ENCODE results near the gene MACROD1.
A peak's percentile ranks its signal among the peaks of the same experiment; 100 is the strongest.

MACROD1 gene

GRCh38 chr11:63991558-63991957 lies 174.4 kb downstream of the MACROD1 start:
- Histone ChIP-seq H4K8ac (ENCODE audit: low read depth, low read length) (no peak overlapping the region), H3K79me2 (ENCODE audit: control insufficient read depth, insufficient read depth, low read length, poor library complexity) (peaks cover 11% of the 10 kb centered on the region), H3K79me1 (ENCODE audit: low read length) (peaks cover 6% of the 10 kb centered on the region), H2AFZ (ENCODE audit: insufficient read depth, low read length, poor library complexity) (no peak overlapping the region), H4K91ac (ENCODE audit: low read depth, low read length) (no peak overlapping the region), H4K12ac (ENCODE audit: low read depth, low read length) (no peak overlapping the region), H3K4me1 (ENCODE audit: control insufficient read depth in 1 of 2, insufficient read depth in 2 of 2, low read length in 2 of 2) (peaks cover 8 to 10% of the 10 kb centered on the region in 2 experiments), H3K4me3 (ENCODE audit: low read depth, low read length) (no peak overlapping the region), H3K14ac (ENCODE audit: low read length) (no peak overlapping the region), H3K27ac (ENCODE audit: low read depth, low read length) (no peak overlapping the region), H3K4ac (ENCODE audit: low read depth, low read length) (no peak overlapping the region), H3K4me2 (ENCODE audit: low read length) (no peak overlapping the region), H2AK5ac (ENCODE audit: low read length) (no peak overlapping the region), H2BK5ac (ENCODE audit: low read depth, low read length, poor library complexity) (no peak overlapping the region), H3K9ac (ENCODE audit: low read length) (no peak overlapping the region), H2BK12ac (ENCODE audit: low read length) (no peak overlapping the region), H2BK120ac (ENCODE audit: insufficient read depth, low read length, poor library complexity) (no peak overlapping the region), H3K23ac (ENCODE audit: low read length) (no peak overlapping the region), H3K36me3 (ENCODE audit: control insufficient read depth in 1 of 2, insufficient read depth in 2 of 2, low read length in 2 of 2) (peaks cover 54 to 66% of the 10 kb centered on the region in 2 experiments), H3K9me3 (ENCODE audit: insufficient read depth, low read depth, low read length) (no peaks in the 10 kb centered on the region), H3K18ac (ENCODE audit: low read length) (no peak overlapping the region), H3K27me3 (ENCODE audit: insufficient read depth, low read length) (no peaks in the 10 kb centered on the region)
- WGBS (ENCODE audit: extremely low coverage, insufficient coverage, insufficient read length) = no CpG with 5 or more reads among the region's 10 CpGs
- no peak for DNase-seq

GRCh38 chr11:63986932-63987513 lies 178.9 kb downstream of the MACROD1 start:
- Histone ChIP-seq H2BK5ac (ENCODE audit: low read depth, low read length, poor library complexity) (peak overlapping the region; percentile 73), H3K9ac (ENCODE audit: low read length) (peak overlapping the region; percentile 99), H2BK120ac (ENCODE audit: insufficient read depth, low read length, poor library complexity) (peak overlapping the region; percentile 92), H3K18ac (ENCODE audit: low read length) (peak overlapping the region; percentile 76), H3K36me3 (ENCODE audit: control insufficient read depth in 1 of 2, insufficient read depth in 2 of 2, low read length in 2 of 2) (peaks cover 25 to 33% of the 10 kb centered on the region in 2 experiments), H4K8ac (ENCODE audit: low read depth, low read length) (peak overlapping the region; percentile 96), H3K4me3 (ENCODE audit: low read depth, low read length) (peak overlapping the region; percentile 100), H3K79me2 (ENCODE audit: control insufficient read depth, insufficient read depth, low read length, poor library complexity) (peaks cover 13% of the 10 kb centered on the region), H4K91ac (ENCODE audit: low read depth, low read length) (peak overlapping the region; percentile 94), H3K14ac (ENCODE audit: low read length) (peak overlapping the region; percentile 94), H4K12ac (ENCODE audit: low read depth, low read length) (peak overlapping the region; percentile 94), H3K4me1 (ENCODE audit: control insufficient read depth in 1 of 2, insufficient read depth in 2 of 2, low read length in 2 of 2) (peaks cover 11 to 17% of the 10 kb centered on the region in 2 experiments), H3K27me3 (ENCODE audit: insufficient read depth, low read length) (no peaks in the 10 kb centered on the region), H2BK12ac (ENCODE audit: low read length) (no peak overlapping the region), H2AK5ac (ENCODE audit: low read length) (peak overlapping the region; percentile 95), H2AFZ (ENCODE audit: insufficient read depth, low read length, poor library complexity) (peak overlapping the region; percentile 78), H3K4me2 (ENCODE audit: low read length) (peak overlapping the region; percentile 92), H3K79me1 (ENCODE audit: low read length) (peaks cover 9% of the 10 kb centered on the region), H3K23ac (ENCODE audit: low read length) (no peak overlapping the region), H3K27ac (ENCODE audit: low read depth, low read length) (peak overlapping the region; percentile 86), H3K4ac (ENCODE audit: low read depth, low read length) (peak overlapping the region; percentile 77), H3K9me3 (ENCODE audit: insufficient read depth, low read depth, low read length) (no peaks in the 10 kb centered on the region)
- no peak for DNase-seq
- no CpG with 5 or more reads among the region's 25 CpGs for WGBS (ENCODE audit: extremely low coverage, insufficient coverage, insufficient read length)

- H3K27ac ChIP-seq (ENCODE audit: low read depth, low read length) = peak within 1 kb of the TSS; percentile 86
- no CpG with 5 or more reads among the region's 63 CpGs for WGBS (ENCODE audit: extremely low coverage, insufficient coverage, insufficient read length)
- peak within 1 kb of the TSS; percentile 78 for H2AFZ ChIP-seq (ENCODE audit: insufficient read depth, low read length, poor library complexity)
- peak within 1 kb of the TSS; percentile 95 for H2AK5ac ChIP-seq (ENCODE audit: low read length)
- H3K79me2 ChIP-seq (ENCODE audit: control insufficient read depth, insufficient read depth, low read length, poor library complexity) = peaks cover 13% of the 10 kb centered on the region
- H3K14ac ChIP-seq (ENCODE audit: low read length) = peak within 1 kb of the TSS; percentile 94
- no peak within 1 kb of the TSS for H3K23ac ChIP-seq (ENCODE audit: low read length)
- H3K4me3 ChIP-seq (ENCODE audit: low read depth, low read length) = peak within 1 kb of the TSS; percentile 100
- H3K4me1 ChIP-seq (ENCODE audit: control insufficient read depth in 1 of 2, insufficient read depth in 2 of 2, low read length in 2 of 2) = peaks cover 11 to 17% of the 10 kb centered on the region in 2 experiments
- H2BK12ac ChIP-seq (ENCODE audit: low read length) = no peak within 1 kb of the TSS
- peak within 1 kb of the TSS; percentile 92 for H2BK120ac ChIP-seq (ENCODE audit: insufficient read depth, low read length, poor library complexity)
- H3K9ac ChIP-seq (ENCODE audit: low read length) = peak within 1 kb of the TSS; percentile 99
- peaks cover 9% of the 10 kb centered on the region for H3K79me1 ChIP-seq (ENCODE audit: low read length)
- peaks cover 1% of the 10 kb centered on the region for H3K9me3 ChIP-seq (ENCODE audit: insufficient read depth, low read depth, low read length)
- peaks cover 20 to 28% of the 10 kb centered on the region in 2 experiments for H3K36me3 ChIP-seq (ENCODE audit: control insufficient read depth in 1 of 2, insufficient read depth in 2 of 2, low read length in 2 of 2)
- H3K18ac ChIP-seq (ENCODE audit: low read length) = peak within 1 kb of the TSS; percentile 76
- H4K8ac ChIP-seq (ENCODE audit: low read depth, low read length) = peak within 1 kb of the TSS; percentile 96
- peak within 1 kb of the TSS; percentile 94 for H4K12ac ChIP-seq (ENCODE audit: low read depth, low read length)
- H2BK5ac ChIP-seq (ENCODE audit: low read depth, low read length, poor library complexity) = peak within 1 kb of the TSS; percentile 73
- peak within 1 kb of the TSS; percentile 77 for H3K4ac ChIP-seq (ENCODE audit: low read depth, low read length)
- H3K4me2 ChIP-seq (ENCODE audit: low read length) = peak within 1 kb of the TSS; percentile 92
- no peaks in the 10 kb centered on the region for H3K27me3 ChIP-seq (ENCODE audit: insufficient read depth, low read length)
- H4K91ac ChIP-seq (ENCODE audit: low read depth, low read length) = peak within 1 kb of the TSS; percentile 94
- DNase-seq = peak; percentile 98 to 99
Measured at GRCh38 chr11:63986156-63986931, 179.6 kb downstream of the MACROD1 start, which contains the start of gene OTUB1. TSS of gene OTUB1 (plus strand) at chr11:63986438. CDS start at chr11:63986457, 19 bp downstream.

GRCh38 chr11:63985812-63986155 lies 180.1 kb downstream of the MACROD1 start:
- Histone ChIP-seq H3K9ac (ENCODE audit: low read length) (no peak overlapping the region), H3K4ac (ENCODE audit: low read depth, low read length) (no peak overlapping the region), H3K27me3 (ENCODE audit: insufficient read depth, low read length) (no peaks in the 10 kb centered on the region), H2AFZ (ENCODE audit: insufficient read depth, low read length, poor library complexity) (no peak overlapping the region), H3K4me3 (ENCODE audit: low read depth, low read length) (no peak overlapping the region), H3K4me1 (ENCODE audit: control insufficient read depth in 1 of 2, insufficient read depth in 2 of 2, low read length in 2 of 2) (peaks cover 11 to 17% of the 10 kb centered on the region in 2 experiments), H3K27ac (ENCODE audit: low read depth, low read length) (no peak overlapping the region), H2BK12ac (ENCODE audit: low read length) (no peak overlapping the region), H4K8ac (ENCODE audit: low read depth, low read length) (peak overlapping the region; percentile 51), H2AK5ac (ENCODE audit: low read length) (no peak overlapping the region), H3K79me2 (ENCODE audit: control insufficient read depth, insufficient read depth, low read length, poor library complexity) (peaks cover 13% of the 10 kb centered on the region), H2BK120ac (ENCODE audit: insufficient read depth, low read length, poor library complexity) (no peak overlapping the region), H4K91ac (ENCODE audit: low read depth, low read length) (no peak overlapping the region), H3K14ac (ENCODE audit: low read length) (no peak overlapping the region), H3K79me1 (ENCODE audit: low read length) (peaks cover 9% of the 10 kb centered on the region), H3K9me3 (ENCODE audit: insufficient read depth, low read depth, low read length) (peaks cover 1% of the 10 kb centered on the region), H3K23ac (ENCODE audit: low read length) (no peak overlapping the region), H3K36me3 (ENCODE audit: control insufficient read depth in 1 of 2, insufficient read depth in 2 of 2, low read length in 2 of 2) (peaks cover 15 to 23% of the 10 kb centered on the region in 2 experiments), H3K18ac (ENCODE audit: low read length) (no peak overlapping the region), H4K12ac (ENCODE audit: low read depth, low read length) (no peak overlapping the region), H2BK5ac (ENCODE audit: low read depth, low read length, poor library complexity) (peak overlapping the region; percentile 6), H3K4me2 (ENCODE audit: low read length) (peak overlapping the region; percentile 75)
- no peak for DNase-seq
- WGBS (ENCODE audit: extremely low coverage, insufficient coverage, insufficient read length) = no CpG with 5 or more reads among the region's 18 CpGs

Data from trophoblast cell (in vitro differentiated cells and primary cell).